HG02943 (cell line): Measurements from ENCODE around the gene LYVE1.

Experiments
- ATAC-seq: cut with Tn5 transposase; IDR thresholded peaks from one replicate; pipeline ENCODE4 v1.9.1; 2021; ENCODE audit warnings: mild to moderate bottlenecking, low read depth, moderate library complexity; ENCODE audit not compliant: unreplicated experiment

Gene LYVE1

GRCh38 chr11:10528121-10528520 lies 40.3 kb downstream of the LYVE1 start:
- no peak for ATAC-seq

GRCh38 chr11:10526974-10527918 lies 41.2 kb downstream of the LYVE1 start:
- ATAC-seq, result no peak

- no peak for ATAC-seq
Observed at GRCh38 chr11:10524471-10524870, 44.0 kb downstream of the LYVE1 start.

GRCh38 chr11:10522921-10523320 lies 45.5 kb downstream of the LYVE1 start:
- no peak for ATAC-seq

GRCh38 chr11:10522276-10522675 lies 46.2 kb downstream of the LYVE1 start:
- ATAC-seq, result no peak

GRCh38 chr11:10520562-10520961 lies 47.9 kb downstream of the LYVE1 start:
- ATAC-seq, result no peak

GRCh38 chr11:10519630-10520029 lies 48.8 kb downstream of the LYVE1 start:
- ATAC-seq, result no peak

GRCh38 chr11:10518891-10519290 lies 49.6 kb downstream of the LYVE1 start:
- no peak for ATAC-seq

- no peak for ATAC-seq
Observed at GRCh38 chr11:10518123-10518522, 50.3 kb downstream of the LYVE1 start.

GRCh38 chr11:10515418-10515817 lies 53.0 kb downstream of the LYVE1 start:
- ATAC-seq, result no peak

GRCh38 chr11:10514709-10515108 lies 53.8 kb downstream of the LYVE1 start:
- ATAC-seq, result no peak

- ATAC-seq, result no peak
Observed at GRCh38 chr11:10514202-10514601, 54.3 kb downstream of the LYVE1 start.

GRCh38 chr11:10511181-10511621 lies 57.3 kb downstream of the LYVE1 start:
- ATAC-seq, result no peak
